PC-9 (cell line): ENCODE measurements around the gene FADS6. TPM values are rescaled to one million over a fixed set of nuclear protein-coding genes. Genes with fewer than 3 reads are reported as not detected.

Experiments used
- BruUV-seq: library from RNA; stranded (reverse); fragments of 400-500 nt; replicated peaks from 2 replicates; lab custom pipeline; 2021; lab: Mats Ljungman, UMichigan
- CTCF ChIA-PET: fragments of 300-600 bp; sonication (Branson Sonifier 250); formaldehyde crosslinking; loops from one replicate; lab custom pipeline; 2022; ENCODE audit warnings: antibody characterized with exemption; lab: Charles Lee
- POLR2A ChIA-PET: fragments of 300-600 bp; sonication (Branson Sonifier 250); formaldehyde crosslinking; loops from one replicate; lab custom pipeline; 2022; ENCODE audit warnings: antibody characterized with exemption; ENCODE audit not compliant: unreplicated experiment; lab: Charles Lee
- DNase-seq, 2 experiments: peaks; one replicate each; pipeline versions ENCODE4 v3.0.0 to v3.0.0-alpha.2; 2015 to 2022; ENCODE audit warnings: mixed read lengths in 1 of 2
- H2AFZ ChIP-seq: fragments of 200-600 bp; sonication (generic); 2 replicates; pipeline ENCODE4 v1.8.1; 2017; ENCODE audit warnings: antibody characterized with exemption
- H3F3A ChIP-seq: fragments of 200-600 bp; sonication (generic); 2 replicates; pipeline ENCODE4 v1.8.1; 2017; ENCODE audit warnings: antibody characterized with exemption, mild to moderate bottlenecking, low read depth; ENCODE audit not compliant: insufficient read depth
- H3K27ac ChIP-seq: fragments of 200-600 bp; sonication (generic); 2 replicates; pipeline ENCODE4 v1.6.1; 2016; ENCODE audit warnings: mixed run types
- H3K27me3 ChIP-seq: fragments of 200-600 bp; sonication (generic); 2 replicates; pipeline ENCODE4 v1.6.1; 2016; ENCODE audit warnings: low read depth, mixed run types; ENCODE audit not compliant: insufficient read depth
- H3K36me3 ChIP-seq: fragments of 200-600 bp; sonication (generic); 2 replicates; pipeline ENCODE4 v1.6.1; 2016; ENCODE audit warnings: low read depth, mixed run types
- H3K4me1 ChIP-seq: fragments of 200-600 bp; sonication (generic); replicated peaks from 2 replicates; pipeline ENCODE4 v1.6.1; 2016; ENCODE audit warnings: mixed run types; ENCODE audit not compliant: insufficient read depth
- H3K4me2 ChIP-seq: fragments of 200-600 bp; sonication (generic); 2 replicates; pipeline ENCODE4 v1.6.1; 2017; ENCODE audit warnings: mixed run types
- H3K4me3 ChIP-seq: fragments of 200-600 bp; sonication (generic); 2 replicates; pipeline ENCODE4 v1.6.1; 2016; ENCODE audit warnings: mixed run types
- H3K79me2 ChIP-seq: fragments of 200-600 bp; sonication (generic); 2 replicates; pipeline ENCODE4 v1.6.1; 2017; ENCODE audit warnings: low read depth, mixed run types
- H3K9me2 ChIP-seq: fragments of 200-600 bp; sonication (generic); 2 replicates; pipeline ENCODE4 v1.8.1; 2017; ENCODE audit warnings: mild to moderate bottlenecking; ENCODE audit not compliant: insufficient read depth
- H3K9me3 ChIP-seq: fragments of 200-600 bp; sonication (generic); 2 replicates; pipeline ENCODE4 v1.8.1; 2016; ENCODE audit warnings: low read depth; ENCODE audit not compliant: insufficient read depth
- H4K20me1 ChIP-seq: fragments of 200-600 bp; sonication (generic); 2 replicates; pipeline ENCODE4 v1.8.1; 2017; ENCODE audit not compliant: insufficient read depth
- EZH2 ChIP-seq: fragments of 200-600 bp; sonication (generic); IDR thresholded peaks from 2 replicates; pipeline ENCODE4 v1.8.0; 2017; ENCODE audit warnings: antibody characterized with exemption, low read depth
- intact Hi-C: fragments of 100-400 bp; cut with micrococcal nuclease; formaldehyde crosslinking; loops from one replicate; pipeline ENCODE4 v1.10.0; 2022; ENCODE audit not compliant: unreplicated experiment
- total RNA-seq: library from RNA; stranded (reverse); gene quantifications from 2 replicates; pipeline ENCODE4 v1.2.3, GENCODE V29; 2021
- TF ChIP-seq, protein P1 (sequence below): fragments of 200-600 bp; sonication (generic); conservative IDR thresholded peaks from 2 replicates; pipeline ENCODE4 v1.6.1; 2017; ENCODE audit warnings: mixed run types, antibody characterized with exemption, mild to moderate bottlenecking, moderate library complexity

FADS6 gene
- total RNA-seq, 1 experiment from 2014 or later = not detected

DNA sequence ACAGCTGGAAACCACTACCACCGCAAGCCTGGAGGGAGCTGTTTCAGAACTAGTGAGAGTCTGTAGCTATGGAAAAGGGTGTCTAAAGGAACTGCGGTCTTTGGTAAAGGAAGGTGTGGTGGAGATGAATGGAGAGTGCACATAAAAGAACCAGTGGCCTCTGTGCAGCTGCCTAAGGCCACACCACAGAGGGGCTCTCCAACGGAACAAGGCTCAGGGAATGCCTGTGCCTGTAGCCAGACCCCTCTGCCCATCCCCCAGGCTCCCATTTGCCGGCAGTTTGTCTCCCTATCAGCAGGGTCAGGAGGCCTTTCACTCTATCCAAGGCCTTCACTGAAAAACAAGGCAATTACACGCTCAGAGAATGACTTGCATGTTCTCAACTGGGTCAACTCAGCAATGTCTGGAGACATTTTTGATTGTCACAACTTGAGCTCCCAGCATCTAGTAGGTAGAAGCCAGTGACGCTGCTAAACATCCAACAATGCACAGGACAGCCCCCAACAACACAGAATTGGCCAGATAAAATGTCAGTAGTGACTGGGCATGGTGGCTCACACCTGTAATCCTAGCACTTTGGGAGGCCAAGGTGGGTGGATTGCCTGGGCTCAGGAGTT is 17.3 kb downstream of the FADS6 start:
- no peak overlapping the region for H3K4me3 ChIP-seq
- ChIA-PET POLR2A (no interaction called here), CTCF (no interaction called here)
- DNase-seq = no peak
- H3K27ac ChIP-seq = no peak overlapping the region
- no peak overlapping the region for H3K4me2 ChIP-seq
- no peaks in the 10 kb centered on the region for H4K20me1 ChIP-seq
- no TSS peak for BruUV-seq
- intact Hi-C loops = no loop called here
- no peak overlapping the region for H2AFZ ChIP-seq
- H3K4me1 ChIP-seq = peaks cover 26% of the 10 kb centered on the region
- no peaks in the 10 kb centered on the region for H3K36me3 ChIP-seq
- H3K9me2 ChIP-seq = no peaks in the 10 kb centered on the region
- 0 out of 2 replicates have a peak, but pooled peaks cover 4% of the 10 kb centered on the region for H3F3A ChIP-seq
- no peaks in the 10 kb centered on the region for H3K79me2 ChIP-seq
- no peaks in the 10 kb centered on the region for H3K27me3 ChIP-seq
- TF ChIP-seq, protein P1, sequence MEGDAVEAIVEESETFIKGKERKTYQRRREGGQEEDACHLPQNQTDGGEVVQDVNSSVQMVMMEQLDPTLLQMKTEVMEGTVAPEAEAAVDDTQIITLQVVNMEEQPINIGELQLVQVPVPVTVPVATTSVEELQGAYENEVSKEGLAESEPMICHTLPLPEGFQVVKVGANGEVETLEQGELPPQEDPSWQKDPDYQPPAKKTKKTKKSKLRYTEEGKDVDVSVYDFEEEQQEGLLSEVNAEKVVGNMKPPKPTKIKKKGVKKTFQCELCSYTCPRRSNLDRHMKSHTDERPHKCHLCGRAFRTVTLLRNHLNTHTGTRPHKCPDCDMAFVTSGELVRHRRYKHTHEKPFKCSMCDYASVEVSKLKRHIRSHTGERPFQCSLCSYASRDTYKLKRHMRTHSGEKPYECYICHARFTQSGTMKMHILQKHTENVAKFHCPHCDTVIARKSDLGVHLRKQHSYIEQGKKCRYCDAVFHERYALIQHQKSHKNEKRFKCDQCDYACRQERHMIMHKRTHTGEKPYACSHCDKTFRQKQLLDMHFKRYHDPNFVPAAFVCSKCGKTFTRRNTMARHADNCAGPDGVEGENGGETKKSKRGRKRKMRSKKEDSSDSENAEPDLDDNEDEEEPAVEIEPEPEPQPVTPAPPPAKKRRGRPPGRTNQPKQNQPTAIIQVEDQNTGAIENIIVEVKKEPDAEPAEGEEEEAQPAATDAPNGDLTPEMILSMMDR = no peak
- no peak for TF ChIP-seq EZH2
- H3K9me3 ChIP-seq = no peaks in the 10 kb centered on the region

DNA sequence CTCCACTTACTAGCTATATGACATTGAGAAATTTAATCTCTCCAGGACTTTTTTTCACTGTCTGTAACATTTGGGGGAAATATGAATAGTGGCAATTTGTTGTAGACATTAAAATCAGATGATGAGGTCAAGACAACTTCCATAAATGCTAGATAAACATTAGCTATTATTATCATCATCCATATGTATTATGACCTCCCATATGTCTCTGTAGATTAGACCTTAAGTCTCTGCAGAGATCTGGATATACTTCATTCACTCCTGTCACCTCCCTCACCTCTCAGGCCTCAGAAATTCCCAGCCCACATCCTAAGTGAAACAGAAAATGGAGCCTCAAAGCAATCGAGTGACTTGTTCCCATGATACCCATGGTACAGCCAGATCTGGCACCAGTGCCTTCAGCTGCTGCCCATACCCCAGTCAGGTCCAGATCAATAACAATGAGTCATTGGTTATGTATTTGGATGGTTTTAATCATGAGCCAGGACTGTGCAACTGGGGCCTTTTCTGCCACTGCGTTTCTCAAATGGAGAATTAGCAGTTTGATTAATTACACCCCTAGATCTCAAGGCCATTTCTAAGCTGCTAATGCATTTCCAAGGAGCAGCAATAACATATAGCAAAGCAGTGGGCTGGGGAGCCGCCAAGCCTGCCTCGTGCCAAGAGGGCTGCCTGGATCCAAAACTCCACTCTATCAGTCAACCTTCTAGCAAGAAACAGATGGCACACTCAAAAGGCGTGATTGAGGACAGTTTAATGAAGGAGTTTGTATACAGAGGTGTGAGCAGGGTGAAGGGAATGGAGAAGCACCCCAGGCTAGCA is 18.1 kb downstream of the FADS6 start:
- Histone ChIP-seq H3K36me3 (no peaks in the 10 kb centered on the region), H3F3A (0 out of 2 replicates have a peak, but pooled peaks cover 4% of the 10 kb centered on the region), H3K4me3 (no peak overlapping the region), H3K9me2 (no peaks in the 10 kb centered on the region), H3K9me3 (no peaks in the 10 kb centered on the region), H3K4me1 (peaks cover 26% of the 10 kb centered on the region), H3K79me2 (no peaks in the 10 kb centered on the region), H4K20me1 (no peaks in the 10 kb centered on the region), H3K27me3 (no peaks in the 10 kb centered on the region), H3K27ac (no peak overlapping the region), H2AFZ (no peak overlapping the region), H3K4me2 (no peak overlapping the region)
- no TSS peak for BruUV-seq
- intact Hi-C loops = no loop called here
- TF ChIP-seq, protein P1 = no peak
- TF ChIP-seq EZH2 = no peak
- ChIA-PET CTCF (no interaction called here), POLR2A (no interaction called here)
- no peak for DNase-seq

DNA sequence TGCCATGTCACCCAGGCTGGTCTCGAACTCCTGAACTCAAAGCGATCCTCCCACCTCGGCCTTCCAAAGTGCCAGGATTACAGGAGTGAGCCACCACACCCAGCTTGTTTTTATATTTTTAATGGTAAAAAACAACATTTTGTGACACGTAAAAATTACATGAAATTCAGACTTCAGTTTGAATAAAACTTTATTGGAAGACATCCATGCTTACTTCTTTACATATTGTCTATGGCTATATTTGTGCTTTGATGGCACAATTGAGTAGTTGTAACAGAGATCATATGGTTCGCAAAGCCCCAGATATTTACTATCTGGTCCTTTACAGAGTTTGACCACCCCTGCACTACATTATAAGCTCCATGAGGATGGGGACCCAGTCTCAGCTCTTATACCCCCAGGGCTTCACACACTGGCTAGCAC is 18.8 kb downstream of the FADS6 start:
- H3K27ac ChIP-seq = no peak overlapping the region
- DNase-seq = no peak
- intact Hi-C loops = loop anchor here (5.0 kb wide), 1 partner anchor 83 kb away; no protein-coding TSS in a partner anchor
- H3K27me3 ChIP-seq = no peaks in the 10 kb centered on the region
- H3K9me3 ChIP-seq = no peaks in the 10 kb centered on the region
- 0 out of 2 replicates have a peak, but pooled peaks cover 4% of the 10 kb centered on the region for H3F3A ChIP-seq
- no peaks in the 10 kb centered on the region for H3K36me3 ChIP-seq
- TF ChIP-seq EZH2 = no peak
- TF ChIP-seq, protein P1 = no peak
- POLR2A ChIA-PET = no interaction called here
- no peak overlapping the region for H2AFZ ChIP-seq
- CTCF ChIA-PET = interaction anchor here (0.6 kb wide), 1 partner anchor 44 kb away, joined by 3 read pairs; no protein-coding TSS in a partner anchor
- H3K79me2 ChIP-seq = no peaks in the 10 kb centered on the region
- H3K4me3 ChIP-seq = no peak overlapping the region
- no peaks in the 10 kb centered on the region for H4K20me1 ChIP-seq
- no TSS peak for BruUV-seq
- H3K4me2 ChIP-seq = no peak overlapping the region
- peaks cover 26% of the 10 kb centered on the region for H3K4me1 ChIP-seq
- H3K9me2 ChIP-seq = no peaks in the 10 kb centered on the region
